ENCODE results near the gene MPPED1. TPM values are rescaled to one million over a fixed set of nuclear protein-coding genes. Genes with fewer than 3 reads are reported as not detected.

Gene MPPED1
- total and polyA plus RNA-seq, 4 donors = 0.89 to 6.5 (median 4.1) TPM

- Histone ChIP-seq H3K9me3 (ENCODE audit: control insufficient read depth in 4 of 4, low read length in 3 of 4) (no peaks in the 10 kb centered on the region), H3K4me1 (ENCODE audit: control insufficient read depth in 4 of 4, insufficient read depth in 4 of 4, low read length in 3 of 4) (no peaks in the 10 kb centered on the region), H3K27me3 (ENCODE audit: control insufficient read depth in 4 of 4, insufficient read depth in 4 of 4, low read length in 3 of 4) (no peaks in the 10 kb centered on the region), H3K9ac (ENCODE audit: low read depth in 1 of 2, low read length in 2 of 2) (no peak overlapping the region), H3K4me3 (ENCODE audit: low read depth in 1 of 3, low read length in 3 of 3) (no peak overlapping the region), H3K27ac (ENCODE audit: low read depth in 1 of 2, low read length in 2 of 2) (no peak overlapping the region), H3K36me3 (ENCODE audit: control insufficient read depth in 4 of 4, insufficient read depth in 3 of 4, low read depth in 1 of 4, low read length in 3 of 4) (no peaks in the 10 kb centered on the region)
- TF ChIP-seq MAX (IDR thresholded peaks at IDR 0.05) (no peak), YY1 (IDR thresholded peaks at IDR 0.05) (no peak), REST (IDR thresholded peaks at IDR 0.05) (no peak)
- WGBS = 72% methylated on average over 3 of the region's 3 CpGs
- no peak for DNase-seq (ENCODE audit: low spot score)
These were observed 36.2 kb downstream of the MPPED1 start for GRCh38 chr22:43448048-43448447.

- no peak overlapping the region for H3K4me3 ChIP-seq (ENCODE audit: low read depth in 1 of 3, low read length in 3 of 3)
- WGBS = 70% methylated on average over 16 of the region's 16 CpGs
- no peaks in the 10 kb centered on the region for H3K27me3 ChIP-seq (ENCODE audit: control insufficient read depth in 4 of 4, insufficient read depth in 4 of 4, low read length in 3 of 4)
- TF ChIP-seq NR2F2 (IDR thresholded peaks at IDR 0.05) (no peak), REST (IDR thresholded peaks at IDR 0.05) (peak; percentile 95), HNF4A (conservative IDR thresholded peaks at IDR 0.05) (no peak), HNF4G (IDR thresholded peaks at IDR 0.05) (no peak), ATF3 (IDR thresholded peaks at IDR 0.05) (no peak), RAD21 (IDR thresholded peaks at IDR 0.05) (no peak), MAX (IDR thresholded peaks at IDR 0.05) (no peak), GABPA (IDR thresholded peaks at IDR 0.05 in 1 of 2, conservative IDR thresholded peaks at IDR 0.05 in 1 of 2) (no peak)
- no peaks in the 10 kb centered on the region for H3K4me1 ChIP-seq (ENCODE audit: control insufficient read depth in 4 of 4, insufficient read depth in 4 of 4, low read length in 3 of 4)
- H3K27ac ChIP-seq (ENCODE audit: low read depth in 1 of 2, low read length in 2 of 2) = no peak overlapping the region
- DNase-seq (ENCODE audit: low spot score) = no peak
- no peaks in the 10 kb centered on the region for H3K36me3 ChIP-seq (ENCODE audit: control insufficient read depth in 4 of 4, insufficient read depth in 3 of 4, low read depth in 1 of 4, low read length in 3 of 4)
- no peak overlapping the region for H3K9ac ChIP-seq (ENCODE audit: low read depth in 1 of 2, low read length in 2 of 2)
- no peaks in the 10 kb centered on the region for H3K9me3 ChIP-seq (ENCODE audit: control insufficient read depth in 4 of 4, low read length in 3 of 4)
These were observed 37.5 kb downstream of the MPPED1 start for GRCh38 chr22:43449205-43449830.

Measured in liver (tissue), 9 donors.